GM18951 (cell line): ENCODE results near the gene PPP1R8.

Experiments
- POLR2A ChIP-seq: IDR thresholded peaks from 4 replicates; pipeline ENCODE4 v1.6.1; 2011; ENCODE audit warnings: mild to moderate bottlenecking; ENCODE audit not compliant: insufficient read length, insufficient read depth; ENCODE audit errors: extremely low read depth
- in situ Hi-C: fragments of 300-500 bp; cut with MboI; formaldehyde crosslinking; loops from one replicate; pipeline ENCODE4 v1.12.0; 2022; ENCODE audit warnings: low sequenced_read_pairs, mixed read lengths, inconsistent platforms; ENCODE audit not compliant: unreplicated experiment

Gene PPP1R8

DNA sequence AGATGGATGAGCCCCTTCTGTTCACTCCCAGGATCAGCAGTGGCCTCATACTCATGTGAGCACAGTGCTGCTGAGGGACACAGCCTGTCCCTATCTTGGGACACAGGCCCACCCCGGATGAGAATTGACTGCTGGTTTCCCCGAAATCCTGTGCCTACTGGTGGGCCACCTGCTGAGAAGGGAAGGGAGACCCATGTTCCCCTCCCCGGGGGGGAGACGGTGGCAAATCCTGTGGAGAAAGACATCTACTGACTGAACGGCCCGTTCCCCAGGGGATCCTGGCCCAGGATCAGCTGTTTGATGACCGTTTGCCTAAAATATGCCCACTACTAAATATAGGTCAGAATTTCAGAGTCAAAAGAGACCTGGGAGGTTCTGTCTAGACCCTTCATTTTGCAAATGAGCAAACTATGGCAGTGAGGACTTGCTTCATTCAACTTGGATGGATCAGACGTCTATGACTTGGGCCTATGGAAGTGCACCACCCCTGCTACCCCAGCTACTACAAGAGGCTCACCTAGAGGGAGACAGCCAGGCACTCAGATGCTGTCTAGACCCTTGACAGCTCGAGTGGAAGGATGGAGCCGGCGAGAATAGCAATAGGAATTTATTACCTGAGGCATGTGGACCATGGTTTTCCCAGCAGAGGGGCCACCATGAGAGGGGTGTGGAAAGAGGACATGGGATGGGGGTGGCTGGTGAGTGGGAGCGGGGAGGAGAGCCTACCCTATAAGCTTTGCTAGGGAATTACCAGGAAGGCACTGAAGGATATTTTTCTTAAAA lies 26.2 kb downstream of the PPP1R8 start:
- in situ Hi-C loops: loop anchor here (5.0 to 25.0 kb wide), 2 partner anchors 96 to 356 kb away; no protein-coding TSS in a partner anchor
- no peak for TF ChIP-seq POLR2A

DNA sequence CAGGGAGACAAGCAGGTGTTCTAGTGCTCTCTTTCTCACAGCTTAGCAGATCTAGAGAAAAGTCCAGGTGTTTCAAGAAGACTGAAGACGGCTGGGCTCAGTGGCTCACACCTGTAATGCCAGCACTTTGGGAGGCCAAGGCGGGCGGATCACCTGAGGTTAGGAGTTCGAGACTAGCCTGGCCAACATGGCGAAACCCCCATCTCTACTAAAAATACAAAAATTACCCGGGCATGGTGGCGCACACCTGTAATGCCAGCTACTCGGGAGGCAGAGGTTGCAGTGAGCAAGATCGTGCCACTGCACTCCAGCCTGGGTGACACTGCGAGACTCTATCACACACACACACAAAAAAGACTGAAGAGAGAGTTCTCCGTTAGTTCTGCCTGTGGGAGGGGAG lies 27.0 kb downstream of the PPP1R8 start:
- in situ Hi-C loops: loop anchor here (5.0 to 25.0 kb wide), 2 partner anchors 95 to 355 kb away; no protein-coding TSS in a partner anchor

DNA sequence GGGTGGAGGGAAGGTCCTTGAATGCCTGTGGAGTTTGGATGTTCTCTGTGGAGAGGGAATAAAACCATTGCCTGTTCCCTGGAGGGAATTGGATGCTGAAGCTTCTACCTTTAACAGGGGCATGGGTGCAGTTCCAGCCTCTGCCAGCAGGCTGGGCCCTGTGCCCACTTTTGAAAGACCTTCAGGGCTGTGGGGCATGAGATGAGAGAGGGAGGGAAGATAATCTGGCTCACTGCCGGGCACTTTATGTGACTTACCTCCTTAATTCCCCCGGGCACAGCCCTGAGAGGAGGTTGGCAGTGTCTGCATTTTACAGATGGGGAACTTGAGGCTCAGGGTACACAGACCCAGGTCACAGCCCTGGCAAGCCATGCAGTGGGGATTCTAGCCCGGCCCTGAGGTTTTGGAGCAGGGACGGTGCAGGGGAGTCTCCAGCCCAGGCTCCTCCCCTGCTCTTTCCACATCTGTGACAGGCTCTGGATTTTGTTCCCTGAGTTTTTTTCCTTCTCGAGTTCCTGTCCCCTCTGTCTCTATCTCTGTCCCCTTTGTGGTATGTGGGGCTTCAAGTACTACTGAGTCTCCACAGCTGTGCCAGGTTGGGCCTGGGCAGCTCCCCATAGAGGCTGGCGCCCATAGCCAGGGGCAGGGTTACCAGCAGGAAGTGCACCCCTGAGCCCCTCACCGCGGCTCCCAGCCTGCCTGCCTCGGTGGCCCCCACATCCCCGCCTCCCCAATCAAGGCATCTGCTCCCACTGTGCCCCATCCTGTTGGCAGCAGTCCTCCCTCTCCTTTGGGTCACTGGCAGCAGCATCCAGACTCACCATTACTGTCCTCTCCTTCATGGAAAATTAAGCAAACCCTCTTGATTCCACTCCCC lies 27.7 kb downstream of the PPP1R8 start:
- in situ Hi-C loops: loop anchor here (5.0 to 25.0 kb wide), 2 partner anchors 94 to 354 kb away; no protein-coding TSS in a partner anchor
- no peak for TF ChIP-seq POLR2A

DNA sequence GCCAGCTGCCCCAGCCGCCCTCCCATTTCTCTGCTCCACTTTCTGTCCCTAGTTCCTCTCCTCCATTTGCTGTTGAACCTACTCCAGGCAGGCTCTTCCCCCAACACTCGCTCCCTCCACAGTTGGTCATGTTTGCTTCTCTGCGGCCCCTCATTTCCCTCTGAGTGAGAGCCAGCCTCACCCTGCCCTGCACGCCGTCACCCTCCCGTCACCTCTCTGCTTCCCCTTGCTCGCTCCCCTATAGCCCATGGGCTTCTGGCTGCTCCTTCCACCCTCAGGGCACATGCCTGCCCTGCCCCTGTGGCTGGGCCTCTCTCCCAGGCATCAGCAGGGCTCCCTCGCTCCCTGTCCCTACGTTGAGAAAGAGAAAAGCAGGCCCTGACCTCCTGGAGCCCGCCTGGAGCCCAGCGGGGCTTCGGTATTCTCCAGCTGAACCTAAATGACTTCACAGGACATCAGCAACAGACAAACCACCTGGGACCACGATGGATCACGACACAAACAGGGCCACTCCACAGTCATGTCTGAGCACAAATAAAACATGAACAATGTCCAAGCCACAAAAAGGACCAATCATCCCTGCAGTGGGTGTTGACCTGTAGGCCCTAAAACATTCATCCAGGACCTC lies 28.5 kb downstream of the PPP1R8 start:
- TF ChIP-seq POLR2A: no peak
- in situ Hi-C loops: loop anchor here (5.0 to 25.0 kb wide), 2 partner anchors 93 to 353 kb away; no protein-coding TSS in a partner anchor

DNA sequence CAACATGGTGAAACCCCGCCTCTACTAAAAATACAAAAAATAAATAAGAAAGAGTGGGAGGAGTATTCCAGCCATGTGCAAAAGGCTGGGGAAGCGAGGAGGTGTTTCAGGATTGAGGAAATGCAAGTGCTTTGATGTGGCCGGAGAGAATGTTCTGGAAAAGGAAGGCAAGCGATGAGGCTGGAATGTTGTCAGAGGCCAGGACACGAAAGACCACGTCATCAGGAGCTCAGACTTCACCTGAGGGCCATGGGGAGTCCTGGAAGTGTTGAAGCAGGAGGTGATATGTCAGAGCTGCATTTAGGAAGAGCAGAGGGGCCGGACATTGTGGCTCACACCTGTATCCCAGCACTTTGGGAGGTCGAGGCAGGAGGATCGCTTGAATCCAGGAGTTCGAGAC lies 30.9 kb downstream of the PPP1R8 start:
- in situ Hi-C loops: loop anchor here (25.0 kb wide), 1 partner anchor 351 kb away; no protein-coding TSS in a partner anchor

DNA sequence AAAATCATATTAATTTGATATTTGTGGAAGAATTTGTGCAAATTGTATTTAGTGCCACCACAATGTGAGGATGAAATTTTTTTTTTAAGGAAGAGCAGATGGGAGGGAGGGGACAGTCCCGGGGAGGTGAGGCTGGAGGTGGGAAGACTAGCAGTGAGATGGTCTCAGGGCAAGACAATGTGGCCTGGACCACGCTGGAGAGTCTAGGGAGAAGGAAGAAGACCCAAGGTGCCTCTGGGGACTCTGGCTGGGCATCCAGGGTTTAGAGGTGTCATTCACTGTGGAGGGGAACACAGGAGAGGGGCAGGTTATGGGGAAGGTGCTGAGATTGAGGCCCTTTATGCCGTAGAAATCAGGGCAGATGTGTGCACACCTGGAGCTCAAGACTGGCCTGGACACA lies 31.4 kb downstream of the PPP1R8 start:
- no peak for TF ChIP-seq POLR2A
- in situ Hi-C loops: loop anchor here (25.0 kb wide), 1 partner anchor 350 kb away; no protein-coding TSS in a partner anchor

More for the DNA sequence above, 30.9 kb downstream of the PPP1R8 start:
- TF ChIP-seq POLR2A: no peak

DNA sequence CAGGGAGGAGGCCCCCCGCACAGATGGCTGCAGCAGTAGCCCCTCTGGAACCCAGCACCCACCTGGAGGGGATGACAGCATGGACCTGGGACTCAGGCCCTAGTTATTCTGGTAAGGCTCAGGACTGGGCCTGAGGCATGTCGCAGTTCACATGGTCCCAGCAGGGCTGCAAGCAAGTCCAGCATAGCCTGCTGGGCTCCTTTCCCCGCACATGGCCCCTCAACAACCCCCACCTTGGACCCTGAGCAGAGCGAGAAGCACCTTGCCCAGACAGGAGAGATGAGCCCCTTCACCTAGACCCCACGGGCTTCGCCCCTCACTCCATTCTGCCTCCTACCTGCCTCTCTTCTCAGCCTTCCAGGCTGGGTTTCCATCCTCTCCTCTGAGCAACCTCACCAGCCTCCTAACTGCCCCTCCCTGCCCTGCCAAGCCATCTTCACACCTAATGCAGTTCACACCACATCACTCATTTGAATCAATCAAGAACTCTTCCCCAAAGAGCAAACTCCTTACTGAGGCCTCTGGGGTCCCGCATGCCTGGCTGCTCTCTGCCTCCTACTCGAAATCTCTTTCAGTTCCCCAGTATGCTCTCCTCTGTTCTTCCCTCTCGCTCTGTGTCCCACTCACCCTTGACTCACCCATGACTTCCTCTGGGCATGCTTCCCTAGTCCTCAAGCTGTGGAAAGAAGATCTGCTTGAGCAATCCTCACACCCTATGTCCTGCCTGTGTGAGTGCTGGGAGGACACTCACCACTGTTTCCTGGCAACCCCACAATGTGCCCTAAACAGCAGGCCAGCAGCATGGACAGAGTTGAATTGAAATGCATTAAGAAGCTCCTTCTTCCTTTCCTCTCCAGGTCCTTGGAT lies 32.3 kb downstream of the PPP1R8 start:
- no peak for TF ChIP-seq POLR2A
- in situ Hi-C loops: loop anchor here (25.0 kb wide), 1 partner anchor 349 kb away; no protein-coding TSS in a partner anchor

DNA sequence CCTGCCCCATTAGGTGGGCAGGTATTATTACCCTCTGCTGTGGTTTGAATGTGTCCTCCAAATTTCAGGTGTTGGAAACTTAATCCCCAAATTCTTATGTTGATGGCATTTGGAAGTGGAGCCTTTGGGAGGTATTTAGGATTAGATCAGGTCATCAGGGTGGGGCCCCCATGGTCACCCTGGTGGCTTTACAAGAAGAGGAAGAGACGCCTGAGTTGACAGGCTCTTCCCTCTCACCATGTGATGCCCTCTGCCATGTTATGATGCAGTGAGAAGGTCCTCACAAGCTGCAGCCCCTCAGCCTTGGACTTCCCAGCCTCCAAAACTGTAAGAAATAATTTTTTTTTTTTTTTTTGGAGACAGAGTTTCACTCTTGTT lies 32.9 kb downstream of the PPP1R8 start:
- no peak for TF ChIP-seq POLR2A
- in situ Hi-C loops: loop anchor here (25.0 kb wide), 1 partner anchor 349 kb away; no protein-coding TSS in a partner anchor

DNA sequence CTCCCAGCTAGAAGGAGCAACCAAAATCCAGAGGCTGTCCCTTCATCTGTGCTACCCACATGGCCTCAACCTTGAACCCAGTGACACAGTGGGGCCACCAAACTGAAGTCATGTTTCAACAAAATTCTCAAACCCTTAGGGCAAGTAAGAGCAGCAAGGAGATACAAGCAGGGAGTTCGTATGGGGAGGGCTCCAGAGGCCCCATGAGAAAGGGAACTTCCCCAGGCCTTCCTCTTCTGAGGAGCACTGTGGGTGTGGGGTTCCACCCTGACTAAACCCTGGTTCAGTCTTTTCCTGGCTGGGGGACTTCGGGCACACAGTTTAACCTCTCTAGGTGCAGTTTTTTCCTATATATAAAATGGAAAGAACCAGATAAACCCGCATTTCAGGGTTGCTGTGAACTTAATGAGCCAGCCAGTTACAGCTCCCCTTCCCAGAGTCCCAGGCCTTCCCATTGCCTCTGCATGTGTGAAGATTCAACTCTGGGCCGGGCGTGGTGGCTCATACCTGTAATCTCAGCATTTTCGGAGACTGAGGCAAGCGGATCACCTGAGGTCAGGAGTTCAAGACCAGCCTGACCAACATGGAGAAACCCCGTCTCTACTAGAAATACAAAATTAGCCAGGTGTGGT lies 33.8 kb downstream of the PPP1R8 start:
- no peak for TF ChIP-seq POLR2A
- in situ Hi-C loops: loop anchor here (25.0 kb wide), 1 partner anchor 348 kb away; no protein-coding TSS in a partner anchor

DNA sequence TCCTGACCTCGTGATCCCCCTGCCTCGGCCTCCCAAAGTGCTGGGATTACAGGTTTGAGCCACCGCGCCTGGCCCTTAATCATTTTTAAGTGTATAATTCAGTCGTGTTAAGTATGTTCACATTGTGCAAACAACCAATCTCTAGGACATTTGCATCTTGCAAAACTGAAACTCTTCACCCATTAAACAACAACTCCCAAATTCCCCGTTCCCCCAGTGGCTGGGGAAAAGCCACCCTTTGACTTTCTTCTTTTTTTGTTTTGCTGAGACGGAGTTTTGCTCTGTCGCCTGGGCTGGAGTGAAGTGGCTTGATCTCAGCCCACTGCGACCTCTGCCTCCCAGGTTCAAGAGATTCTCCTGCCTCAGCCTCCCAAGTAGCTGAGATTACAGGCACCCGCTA lies 35.2 kb downstream of the PPP1R8 start:
- in situ Hi-C loops: loop anchor here (25.0 kb wide), 1 partner anchor 346 kb away; no protein-coding TSS in a partner anchor
- TF ChIP-seq POLR2A: no peak

DNA sequence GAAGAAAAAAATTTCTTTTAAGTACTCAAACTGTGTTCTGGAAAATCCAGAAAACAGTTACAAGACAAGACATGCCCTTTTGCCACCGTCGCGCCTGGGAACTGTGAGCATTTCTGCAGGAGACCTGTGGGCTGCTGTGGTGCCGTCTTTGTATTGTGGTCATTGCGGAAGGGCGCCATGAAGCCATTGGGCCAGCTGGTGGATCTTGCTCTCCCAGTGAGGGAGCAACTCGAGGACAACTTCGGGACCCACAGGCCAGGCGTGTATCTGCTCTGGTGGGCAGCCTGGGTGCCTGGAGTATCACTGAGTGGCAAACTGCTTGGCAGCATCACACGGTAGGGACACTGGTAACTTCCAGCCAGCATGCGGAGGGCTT lies 38.0 kb downstream of the PPP1R8 start:
- TF ChIP-seq POLR2A: no peak
- in situ Hi-C loops: loop anchor here (25.0 kb wide), 1 partner anchor 344 kb away; no protein-coding TSS in a partner anchor

DNA sequence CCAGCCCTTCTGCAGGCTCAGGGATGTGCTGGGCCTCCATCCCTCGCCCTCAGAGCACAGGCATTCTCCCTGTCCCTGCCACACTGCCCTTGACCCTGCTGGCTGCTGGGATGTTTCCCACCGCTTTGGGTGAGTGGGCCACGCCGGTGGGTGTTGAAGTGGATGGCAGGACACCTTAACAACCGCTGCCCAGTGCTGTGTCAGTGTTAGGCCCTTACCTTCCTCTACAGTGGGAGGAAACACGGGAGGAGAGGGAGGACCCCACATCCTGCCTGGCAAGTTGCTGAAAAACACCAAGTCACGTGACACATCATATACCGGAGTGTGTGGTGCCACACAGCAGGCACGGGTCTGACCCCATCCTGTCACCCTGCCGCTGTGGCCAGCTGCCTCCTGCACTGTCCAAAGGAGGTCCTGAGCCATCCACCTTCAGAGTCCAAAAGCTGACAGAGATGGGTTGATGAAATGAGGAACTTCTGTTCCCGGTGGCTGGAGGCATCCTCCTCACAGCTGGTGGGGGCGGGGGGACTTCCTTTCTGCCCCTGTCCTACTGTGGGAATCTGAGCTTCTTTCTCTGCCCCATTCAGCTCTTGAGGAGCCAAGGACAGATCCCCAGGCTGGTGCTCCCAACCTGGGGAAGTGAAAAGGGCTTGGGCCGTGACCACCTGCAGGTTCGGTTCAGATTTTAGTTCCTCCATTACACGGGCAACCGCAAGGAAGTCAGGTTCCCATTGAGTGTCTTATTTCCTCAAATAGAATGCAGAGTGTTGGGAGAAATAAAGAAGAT lies 38.5 kb downstream of the PPP1R8 start:
- in situ Hi-C loops: loop anchor here (25.0 kb wide), 1 partner anchor 343 kb away; no protein-coding TSS in a partner anchor
- peak; percentile 56 for TF ChIP-seq POLR2A
